HG02763 (cell line): ENCODE measurements around the gene BMP10.
A peak's percentile ranks its signal among the peaks of the same experiment; 100 is the strongest.

Experiments used
- ATAC-seq: cut with Tn5 transposase; IDR thresholded peaks from one replicate; pipeline ENCODE4 v1.9.1; 2021; ENCODE audit warnings: mild to moderate bottlenecking, moderate library complexity; ENCODE audit not compliant: unreplicated experiment

The BMP10 gene

DNA sequence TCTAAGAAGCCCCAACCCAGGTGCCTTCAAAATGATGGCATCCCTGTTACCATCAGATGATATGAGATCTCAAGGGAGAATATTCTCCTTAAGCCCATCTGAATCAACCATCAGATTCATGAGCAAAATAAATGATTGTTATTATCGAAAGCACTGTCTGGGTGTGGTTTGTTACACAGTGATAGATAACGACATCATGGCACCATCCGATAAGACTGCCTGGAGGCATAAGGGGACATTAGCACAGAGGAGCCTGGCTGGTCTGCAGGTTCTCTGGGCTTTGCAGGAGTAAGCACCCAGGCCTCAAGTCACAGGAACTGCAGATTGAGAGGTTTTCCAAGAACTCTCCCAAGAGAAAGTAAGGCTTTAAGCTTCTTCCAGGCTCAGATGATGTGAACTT is 15.6 kb downstream of the BMP10 start:
- no peak for ATAC-seq

DNA sequence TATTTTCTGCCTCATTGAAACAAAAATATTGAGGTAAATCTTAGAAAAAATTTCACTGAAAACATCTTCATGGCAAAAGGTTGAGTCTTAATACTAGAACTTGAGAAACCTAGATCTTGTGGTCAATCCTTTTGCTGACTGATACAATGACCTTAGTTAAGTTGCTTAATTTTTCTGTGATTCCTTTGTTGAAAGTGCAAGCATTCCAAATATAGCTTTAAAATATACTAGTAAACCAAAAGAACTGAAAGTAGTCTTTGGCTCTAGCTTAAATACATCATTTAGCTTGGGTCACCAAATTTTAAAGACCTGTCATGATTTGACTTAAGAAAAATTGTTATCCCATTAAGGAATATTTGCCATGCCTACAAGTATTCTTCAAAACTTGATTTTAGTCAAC is 16.7 kb downstream of the BMP10 start:
- ATAC-seq, result no peak

DNA sequence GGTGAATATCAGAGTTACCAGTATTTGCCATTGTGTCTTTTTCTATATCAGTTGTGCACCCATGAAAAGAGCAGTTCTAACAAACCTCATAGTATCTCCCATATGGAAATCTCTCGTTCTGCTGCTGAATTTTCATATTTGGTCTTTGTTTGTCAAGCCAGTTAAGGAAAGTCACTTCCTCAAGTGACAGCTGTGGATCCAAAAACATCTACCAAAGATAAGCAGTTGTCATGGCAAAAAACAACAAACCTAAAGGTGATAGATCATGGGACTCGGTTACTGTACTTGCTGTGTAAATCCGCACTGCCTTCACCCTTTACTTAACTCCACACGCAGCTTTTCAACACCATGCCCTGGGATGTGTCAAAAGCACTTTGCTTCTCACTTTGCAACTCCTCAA is 17.3 kb downstream of the BMP10 start:
- ATAC-seq, result no peak

DNA sequence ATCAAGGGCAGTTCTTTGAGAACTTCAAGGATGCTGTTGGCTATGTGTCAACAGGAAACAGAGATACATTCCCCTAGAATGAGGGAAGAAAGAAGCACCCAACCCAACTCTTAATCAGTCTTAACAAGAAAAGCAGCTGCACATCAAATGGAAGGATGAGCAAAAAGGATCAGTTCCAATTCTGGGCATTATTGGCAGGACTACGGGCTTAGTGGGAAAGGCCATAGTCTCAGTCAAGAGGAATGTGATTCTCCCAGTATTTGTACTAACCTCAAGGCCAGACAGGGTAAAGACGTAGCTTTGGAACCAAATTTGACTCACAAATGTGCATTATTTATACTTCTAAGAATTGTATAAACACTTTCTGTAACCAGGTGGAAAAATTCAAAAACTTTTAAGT is 18.2 kb downstream of the BMP10 start:
- ATAC-seq, result no peak

DNA sequence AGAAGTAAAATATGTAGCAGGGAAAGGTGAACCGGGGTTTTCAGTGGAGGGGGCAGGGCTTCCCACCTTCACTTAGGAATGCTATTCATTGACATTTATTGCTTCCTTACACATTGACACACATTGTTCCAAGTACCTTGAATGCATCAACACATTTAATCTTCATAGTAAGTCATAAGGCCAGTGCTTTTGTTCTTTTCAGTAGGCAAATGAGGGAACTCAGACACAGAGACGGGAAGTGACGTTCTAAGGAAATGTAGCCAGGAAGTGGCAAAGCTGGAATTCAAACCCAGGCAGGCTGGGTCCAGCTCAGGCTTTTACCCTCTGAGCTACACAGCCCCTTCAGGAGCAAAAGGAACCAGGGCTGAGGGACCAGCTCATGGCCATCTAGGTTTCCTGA is 20.7 kb downstream of the BMP10 start:
- no peak for ATAC-seq

DNA sequence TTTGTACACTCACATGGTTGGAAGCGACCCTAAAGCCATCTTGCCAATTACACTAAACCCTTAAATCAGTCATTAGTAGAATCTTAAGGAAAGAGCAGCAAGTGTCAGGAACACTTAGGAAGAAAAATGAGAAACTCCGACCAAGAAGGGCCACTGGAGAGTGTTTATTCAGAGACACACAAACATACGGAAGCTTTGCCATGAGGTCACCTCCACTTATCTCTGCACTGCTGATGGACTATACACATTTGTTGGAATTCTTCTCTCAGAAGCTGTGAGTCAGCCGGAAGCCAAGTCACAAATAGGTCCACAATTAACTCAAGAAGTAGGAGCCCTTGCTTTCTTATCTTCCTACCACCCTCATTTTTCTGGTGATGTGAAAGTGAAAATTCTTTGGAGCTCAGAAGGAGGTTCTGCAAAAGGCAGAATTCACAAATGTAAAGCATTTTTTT is 21.6 kb downstream of the BMP10 start:
- no peak for ATAC-seq

DNA sequence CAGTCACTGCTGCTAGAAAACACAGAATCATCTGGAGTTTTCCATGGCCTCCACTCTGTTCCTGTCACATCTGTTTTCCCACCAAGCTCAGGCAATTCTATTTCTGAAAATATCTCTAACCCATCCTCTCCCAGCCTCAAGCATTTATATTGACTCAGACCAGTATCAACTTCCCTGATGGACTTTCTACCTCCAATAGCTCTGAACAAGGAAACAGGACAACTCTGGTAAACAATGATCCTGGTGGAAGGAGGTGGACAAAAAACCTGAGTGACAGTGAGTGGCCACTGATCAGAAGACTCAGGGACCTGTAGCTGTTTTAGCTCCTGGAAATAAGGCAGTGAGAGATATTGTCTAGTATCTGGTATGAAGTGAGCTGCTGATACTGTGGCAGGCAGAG is 23.4 kb downstream of the BMP10 start:
- ATAC-seq, result no peak

DNA sequence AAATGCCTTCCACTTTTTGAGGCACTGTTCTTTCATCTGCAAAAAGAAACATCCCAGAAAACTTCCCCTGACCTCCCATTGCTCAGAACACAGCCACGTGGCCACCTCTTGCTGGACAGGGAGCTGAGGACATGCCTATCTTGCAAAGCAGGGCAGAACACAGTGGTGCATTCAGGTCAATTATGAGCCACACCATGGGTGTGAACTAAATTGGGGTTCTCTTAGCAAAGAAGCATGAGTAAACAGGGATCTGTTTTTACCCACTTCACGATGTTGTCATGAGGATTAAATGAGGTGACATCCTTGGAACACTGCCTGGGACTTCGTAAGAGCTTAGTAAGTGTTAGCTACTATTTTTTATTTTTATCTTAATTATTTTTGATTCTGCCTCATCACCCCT is 25.1 kb downstream of the BMP10 start:
- ATAC-seq, result no peak

DNA sequence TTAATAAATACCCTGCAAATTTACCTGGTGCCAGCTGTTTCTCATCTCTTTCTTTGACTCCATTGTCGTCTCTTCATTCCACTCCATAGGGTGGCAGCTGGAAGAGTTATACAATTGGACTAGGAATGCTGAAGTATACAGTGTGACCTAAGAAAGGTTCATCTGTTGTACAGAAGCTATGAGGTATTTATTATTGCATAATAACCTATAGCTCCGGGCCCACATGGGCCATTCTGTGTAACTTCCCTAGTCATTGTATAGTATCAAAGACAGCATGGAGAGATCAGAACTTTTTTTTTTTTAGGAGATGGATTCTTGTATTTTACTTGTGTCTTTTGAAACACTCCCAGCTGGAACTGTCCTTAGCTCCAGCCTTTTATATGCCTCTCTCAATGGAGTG is 26.2 kb downstream of the BMP10 start:
- no peak for ATAC-seq

DNA sequence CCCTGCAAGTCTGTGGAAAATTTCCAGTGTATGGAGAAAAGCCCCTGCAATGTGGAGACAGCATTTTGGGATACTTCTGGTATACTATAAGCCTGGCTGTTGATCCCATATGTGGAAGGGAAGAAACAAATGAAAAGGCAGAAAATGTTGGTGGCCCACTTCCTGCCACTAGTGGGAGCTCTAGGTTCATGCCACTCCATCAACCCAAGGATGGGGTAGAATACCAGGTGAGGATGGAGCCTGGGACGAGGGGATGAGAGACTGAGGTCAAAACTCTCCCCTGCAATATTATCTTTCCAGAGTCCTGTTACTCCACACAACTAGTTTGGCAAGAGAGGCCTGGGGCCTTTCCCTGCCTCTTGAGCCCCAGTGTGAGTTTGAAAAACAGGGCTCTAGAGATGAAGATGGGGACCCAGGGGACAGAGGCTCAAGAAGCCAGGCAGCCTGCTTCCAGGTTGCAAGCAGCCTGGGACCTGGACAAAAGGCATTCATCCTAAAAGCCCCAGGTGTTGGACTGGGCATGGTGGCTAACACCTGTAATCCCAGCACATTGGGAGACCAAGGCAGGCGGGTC is 31.9 kb downstream of the BMP10 start:
- ATAC-seq, result no peak

DNA sequence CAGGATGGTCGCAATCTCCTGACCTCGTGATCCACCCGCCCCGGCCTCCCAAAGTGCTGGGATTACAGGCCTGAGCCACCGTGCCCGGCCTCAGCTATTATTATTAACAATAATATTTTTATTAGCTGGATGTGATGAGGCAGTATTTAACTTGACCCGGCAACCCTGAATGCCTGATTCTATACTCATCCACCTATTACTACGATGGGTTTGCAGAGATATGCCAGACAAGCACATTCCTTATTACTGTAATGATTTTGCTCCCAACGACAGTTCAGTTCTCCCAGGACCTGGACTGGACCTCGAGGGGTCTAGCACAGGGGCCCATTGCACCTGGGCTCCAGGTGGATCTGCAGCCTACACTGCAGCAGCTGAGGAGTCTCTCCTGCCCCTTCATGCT is 32.6 kb downstream of the BMP10 start:
- no peak for ATAC-seq

DNA sequence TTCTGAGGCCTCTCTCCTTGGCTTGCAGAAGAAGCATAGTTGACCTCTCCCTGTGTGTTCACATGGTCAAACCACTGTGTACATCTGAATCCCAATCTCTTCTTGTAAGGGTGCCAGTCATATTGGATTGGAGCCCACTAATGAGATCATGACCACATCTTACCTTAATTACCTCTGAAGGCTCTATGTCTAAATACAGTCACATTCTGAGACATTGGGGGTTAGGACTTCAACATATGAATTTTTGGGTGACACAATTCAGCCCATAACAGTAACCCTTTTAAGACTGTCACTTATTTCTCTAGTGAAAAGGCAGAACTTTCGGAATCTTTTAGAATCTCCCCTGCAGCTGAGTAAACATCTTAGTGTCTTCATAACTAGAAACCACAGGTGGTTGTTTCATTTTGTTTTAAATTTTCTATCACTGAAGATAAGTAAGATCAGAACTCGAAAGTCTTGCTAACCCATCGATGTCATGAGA is 33.3 kb downstream of the BMP10 start:
- peak; percentile 72 for ATAC-seq

DNA sequence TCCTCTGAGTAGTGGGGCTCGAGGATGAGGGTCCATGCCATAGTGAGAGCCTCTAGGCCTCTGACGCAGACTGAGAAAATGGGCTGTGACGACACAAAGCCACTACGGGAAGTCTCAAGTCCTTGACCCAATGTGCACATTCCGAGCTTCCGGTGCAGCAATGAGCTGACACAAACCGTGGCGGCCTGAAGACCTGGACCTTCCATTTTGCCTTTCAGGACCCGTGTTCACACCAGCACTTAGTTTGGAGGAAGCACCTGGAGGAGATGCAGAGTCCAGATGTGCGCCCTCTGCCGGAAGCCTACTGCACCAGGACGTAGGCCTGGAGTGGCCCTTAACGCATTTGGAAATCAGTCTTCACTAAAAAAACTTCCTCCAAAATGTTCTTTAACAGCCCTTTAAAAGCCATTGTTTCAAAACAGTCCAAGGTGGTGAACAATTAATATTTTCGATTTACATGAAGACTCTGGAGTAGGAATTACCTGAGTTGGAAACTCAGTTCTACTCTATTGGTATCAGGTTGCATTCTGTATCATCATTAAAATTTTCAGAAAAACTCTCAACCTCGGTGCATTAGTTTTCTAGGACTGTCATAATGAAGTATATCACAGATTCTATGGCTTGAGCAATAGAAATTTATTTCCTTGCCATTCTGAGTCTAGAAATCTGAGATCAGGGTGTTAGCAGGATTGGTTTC is 33.9 kb downstream of the BMP10 start:
- no peak for ATAC-seq

DNA sequence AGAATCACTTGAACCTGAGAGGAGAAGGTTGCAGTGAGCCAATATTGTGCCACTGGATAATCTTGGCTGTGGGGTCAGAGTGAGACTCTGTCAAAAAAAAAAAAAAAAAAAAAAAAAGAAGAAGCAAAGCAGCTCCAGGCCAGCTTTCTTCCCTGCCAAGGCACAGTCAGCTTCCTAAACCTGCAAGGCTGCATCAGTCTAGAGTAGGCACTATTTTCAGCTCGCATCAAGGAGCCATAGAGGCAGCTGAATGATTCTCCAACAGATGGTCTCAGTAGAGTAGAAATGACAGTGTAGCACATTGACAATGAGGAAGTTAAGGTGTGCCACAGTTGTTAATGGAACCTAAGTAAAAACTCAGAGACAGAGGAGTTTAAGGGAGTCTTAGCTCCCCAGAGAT is 35.6 kb downstream of the BMP10 start:
- ATAC-seq, result no peak

DNA sequence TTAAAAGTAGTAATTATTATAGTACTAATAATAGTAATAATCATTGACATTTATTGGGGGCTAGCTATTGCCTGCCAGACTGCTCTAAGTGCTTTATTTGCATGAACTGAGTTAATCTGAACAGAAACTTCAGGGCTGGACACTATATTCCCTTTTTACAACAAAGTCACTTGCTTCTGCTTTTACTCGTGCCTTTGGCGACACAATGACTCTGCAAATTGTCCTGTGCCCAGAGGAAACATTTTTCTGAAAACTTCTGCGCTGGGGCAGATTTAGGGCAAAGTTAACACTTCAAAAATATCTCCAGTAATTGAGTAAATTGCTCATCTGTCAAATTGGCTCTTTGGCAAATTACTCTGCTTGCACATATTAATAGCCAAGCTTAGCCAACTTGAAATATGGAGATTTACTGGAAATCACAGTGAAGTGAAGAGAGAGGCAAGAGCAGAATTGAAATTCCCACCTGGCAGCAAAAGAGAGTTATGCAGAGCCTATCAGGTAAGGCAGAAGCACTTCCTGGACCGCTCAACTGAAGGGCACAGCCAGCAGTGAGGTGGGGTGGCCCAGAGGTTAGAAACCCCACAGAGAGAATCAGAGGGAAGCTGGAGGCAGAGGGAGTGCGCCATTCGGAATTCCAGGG is 36.3 kb downstream of the BMP10 start:
- ATAC-seq, result no peak

DNA sequence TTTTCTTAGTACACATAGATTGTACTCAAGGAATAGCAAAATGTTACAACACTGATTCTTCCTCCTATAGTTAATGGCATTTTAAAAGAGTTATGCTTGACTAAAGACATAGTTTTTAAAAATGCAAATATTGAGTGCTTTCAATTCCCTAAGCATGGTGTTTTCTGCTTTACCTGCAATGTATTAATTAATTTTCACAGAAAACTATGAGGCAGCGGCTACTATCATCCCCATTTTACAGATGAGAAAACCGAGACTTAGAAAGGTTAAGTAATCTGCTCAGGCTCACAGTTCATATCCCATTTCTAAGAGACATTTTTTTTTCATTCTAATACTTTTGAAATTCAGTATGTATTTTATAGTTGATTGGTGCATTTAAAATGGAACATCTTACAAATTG is 38.0 kb downstream of the BMP10 start:
- no peak for ATAC-seq

DNA sequence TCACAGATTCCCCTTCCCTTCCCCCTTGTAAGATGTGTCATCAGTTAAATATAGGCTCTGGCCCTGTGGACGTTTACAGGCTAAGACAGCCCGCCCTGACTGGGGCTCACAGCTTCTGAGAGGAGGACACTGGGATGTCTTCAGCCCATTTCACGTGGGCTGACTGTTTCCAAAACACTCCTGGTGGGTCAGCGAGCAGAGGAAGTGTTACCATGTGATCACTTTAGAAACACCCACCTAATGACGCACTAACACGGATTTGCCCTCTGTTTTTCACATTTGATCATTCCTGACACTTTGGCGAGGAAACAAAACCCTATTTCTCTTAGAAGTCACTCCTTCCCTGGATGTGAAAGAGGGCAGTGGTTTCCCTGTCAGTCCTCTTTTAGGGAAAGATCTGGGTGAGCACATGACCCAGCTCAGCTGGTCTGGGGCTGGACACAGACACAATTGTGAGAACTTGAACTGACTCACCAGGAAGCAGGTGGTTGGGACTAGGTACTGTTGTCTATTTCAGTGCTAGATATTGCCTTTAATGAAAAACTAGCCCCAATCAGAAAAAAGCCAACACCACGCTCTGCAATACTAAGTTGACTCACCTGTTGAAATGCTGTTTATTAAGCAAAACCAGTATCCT is 38.8 kb downstream of the BMP10 start:
- peak; percentile 71 for ATAC-seq

DNA sequence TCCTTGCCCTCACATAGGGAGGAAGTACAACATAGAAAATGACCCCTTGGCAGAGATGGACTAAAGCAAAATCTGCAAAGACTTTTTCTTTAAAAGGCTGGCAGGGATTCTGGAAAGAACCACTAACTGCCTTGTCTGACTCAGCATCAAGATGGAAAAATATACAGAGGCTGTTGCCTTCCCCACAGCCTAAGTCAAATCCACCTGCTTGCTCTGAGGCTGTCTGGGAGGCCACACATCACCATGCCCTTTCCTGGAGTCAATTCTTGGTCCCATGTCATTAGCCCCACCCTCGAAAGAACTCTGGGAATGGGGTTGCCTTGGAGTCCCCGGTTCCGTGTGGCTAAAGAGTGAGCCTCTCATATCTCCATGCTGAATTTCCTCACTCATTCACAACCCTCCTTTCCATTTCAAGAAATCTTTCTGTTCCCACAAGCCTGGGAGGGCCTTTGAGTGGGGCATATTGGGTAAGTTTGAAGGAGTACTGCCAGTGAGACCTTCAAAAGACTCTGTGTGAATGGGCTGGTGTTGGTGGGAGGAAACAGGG is 39.4 kb downstream of the BMP10 start:
- no peak for ATAC-seq

DNA sequence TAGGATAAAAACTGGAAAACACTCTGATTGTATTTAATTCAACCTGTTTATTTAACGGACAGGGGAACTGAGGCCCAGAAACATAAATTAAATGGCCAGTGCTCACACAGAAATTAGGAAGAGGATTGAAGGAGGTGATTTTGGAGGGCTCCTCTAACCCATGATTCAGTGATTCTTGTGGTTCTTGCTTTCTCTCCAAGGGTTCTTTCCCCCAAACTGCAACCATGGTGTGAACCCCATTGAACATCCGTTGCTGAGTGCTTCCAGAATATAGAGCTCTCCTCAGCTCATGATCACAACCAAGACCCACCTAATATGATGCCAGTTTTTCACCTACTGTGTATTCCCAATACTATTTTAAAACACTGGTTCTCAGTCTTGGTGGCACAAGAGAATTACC is 41.4 kb downstream of the BMP10 start:
- ATAC-seq, result no peak

DNA sequence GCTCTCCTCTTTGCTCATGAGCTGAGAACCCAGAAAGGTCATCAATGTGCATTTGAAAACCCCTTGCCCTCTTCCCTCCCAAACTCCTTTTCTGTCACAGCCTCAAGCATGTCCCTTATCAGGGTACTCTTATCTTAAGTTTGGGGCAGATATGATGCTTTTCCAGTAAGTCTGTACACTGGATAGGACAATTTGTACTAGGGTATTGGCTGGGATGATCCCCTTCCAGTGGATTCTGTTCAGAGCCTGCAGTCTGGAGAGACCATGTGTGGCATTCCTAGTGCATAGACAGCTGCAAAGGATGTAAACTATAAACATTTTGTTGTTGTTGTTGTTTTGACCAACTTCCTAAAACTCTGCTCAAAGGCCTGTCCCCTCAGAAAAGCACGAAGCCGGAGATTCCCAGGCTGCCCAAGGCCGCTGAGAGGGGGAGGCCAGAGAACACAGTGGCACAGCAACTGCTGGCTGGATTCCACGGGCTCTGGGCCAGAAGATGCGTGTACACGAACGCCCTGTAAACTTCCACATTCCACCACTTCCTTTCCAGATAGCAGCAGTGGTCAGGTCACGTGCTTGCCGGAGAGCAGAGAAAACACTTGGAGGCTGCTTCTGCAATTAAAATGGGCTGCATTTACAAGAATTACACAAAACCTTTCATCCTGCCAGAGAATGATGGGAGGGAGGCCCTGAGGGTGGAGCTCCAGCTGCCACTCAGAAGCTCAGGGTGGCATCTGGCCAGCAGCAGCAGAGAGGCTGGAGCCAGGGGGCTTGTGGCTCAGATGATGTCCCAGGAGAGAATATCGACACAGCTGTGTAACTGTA is 42.1 kb downstream of the BMP10 start:
- ATAC-seq, result no peak

DNA sequence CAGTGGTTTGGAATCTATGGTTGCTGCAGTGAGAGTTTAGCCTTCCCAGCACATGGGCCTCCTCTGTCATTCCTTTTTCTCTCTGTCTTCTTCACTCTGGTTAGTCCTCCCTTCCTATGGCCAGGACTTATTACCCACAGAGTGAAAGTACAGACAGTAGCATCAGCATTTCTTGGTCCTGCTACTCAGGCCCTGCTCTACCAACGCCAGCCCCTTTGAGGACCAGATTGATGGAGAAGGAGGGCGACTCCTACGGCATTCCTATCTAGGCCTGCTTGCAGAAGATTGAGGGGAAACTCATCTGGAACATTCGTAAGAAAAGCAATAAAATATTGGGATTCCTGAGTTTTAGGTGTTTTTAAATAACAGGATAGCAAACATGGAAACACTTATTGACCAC is 43.5 kb downstream of the BMP10 start:
- ATAC-seq, result no peak
